ENCODE data around the gene TRIM66.

Gene TRIM66

DNA sequence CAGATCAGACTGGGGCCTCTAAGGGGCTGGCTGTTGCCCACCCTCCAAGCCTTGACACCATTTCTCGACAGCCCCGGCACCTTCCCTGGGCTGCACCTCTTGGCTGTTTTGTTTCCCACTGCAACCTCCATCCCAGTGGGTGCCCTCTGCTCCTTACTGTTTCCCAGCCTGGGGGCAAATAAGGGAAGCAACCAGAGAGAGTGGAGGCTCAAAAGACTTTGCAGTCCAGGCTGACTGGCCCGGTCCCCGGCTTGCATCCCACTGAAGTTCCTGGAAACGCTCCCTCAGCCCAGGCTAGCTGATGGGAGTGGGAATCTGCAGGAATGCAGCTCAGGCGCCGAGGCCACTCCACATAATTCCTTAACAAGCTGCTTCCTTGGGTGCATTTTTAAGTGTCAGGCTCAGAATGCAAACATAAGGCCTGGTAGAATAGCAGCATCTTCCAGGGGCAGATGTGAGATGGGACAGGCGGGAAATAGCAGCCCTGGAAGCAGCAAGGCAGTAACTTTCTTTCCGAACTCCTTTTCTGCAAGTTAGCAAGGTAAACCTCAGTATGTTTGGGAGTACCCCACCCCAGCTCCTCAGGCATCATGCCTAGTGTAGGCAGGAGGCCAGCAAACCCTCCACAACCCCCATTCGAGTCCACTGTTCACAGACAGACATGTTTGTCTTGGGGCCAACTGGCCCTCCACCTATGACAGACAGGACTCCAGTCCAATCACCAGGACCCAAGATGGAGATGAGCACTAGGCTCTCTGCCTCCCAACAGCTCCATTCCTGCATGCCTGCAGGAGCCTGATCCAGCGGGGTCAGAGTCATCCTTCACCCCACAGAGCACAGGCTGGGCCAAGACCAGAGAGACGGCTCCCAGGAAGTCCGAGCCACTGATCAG is 39.4 kb upstream of the TRIM66 start:
- TF ChIP-seq TAF1 (IDR thresholded peaks at IDR 0.05; ENCODE audit: borderline replicate concordance, insufficient read depth, low read length) (no peak), FOXP2 (optimal IDR thresholded peaks at IDR 0.05; ENCODE audit: borderline replicate concordance, extremely low read depth, extremely low read length, insufficient read depth) (no peak), POLR2AphosphoS5 (IDR thresholded peaks at IDR 0.05; ENCODE audit: low read depth, low read length) (no peak), SIN3A (IDR thresholded peaks at IDR 0.05; ENCODE audit: borderline replicate concordance, insufficient read depth, low read length) (no peak)
- TF ChIP-seq, protein P1, sequence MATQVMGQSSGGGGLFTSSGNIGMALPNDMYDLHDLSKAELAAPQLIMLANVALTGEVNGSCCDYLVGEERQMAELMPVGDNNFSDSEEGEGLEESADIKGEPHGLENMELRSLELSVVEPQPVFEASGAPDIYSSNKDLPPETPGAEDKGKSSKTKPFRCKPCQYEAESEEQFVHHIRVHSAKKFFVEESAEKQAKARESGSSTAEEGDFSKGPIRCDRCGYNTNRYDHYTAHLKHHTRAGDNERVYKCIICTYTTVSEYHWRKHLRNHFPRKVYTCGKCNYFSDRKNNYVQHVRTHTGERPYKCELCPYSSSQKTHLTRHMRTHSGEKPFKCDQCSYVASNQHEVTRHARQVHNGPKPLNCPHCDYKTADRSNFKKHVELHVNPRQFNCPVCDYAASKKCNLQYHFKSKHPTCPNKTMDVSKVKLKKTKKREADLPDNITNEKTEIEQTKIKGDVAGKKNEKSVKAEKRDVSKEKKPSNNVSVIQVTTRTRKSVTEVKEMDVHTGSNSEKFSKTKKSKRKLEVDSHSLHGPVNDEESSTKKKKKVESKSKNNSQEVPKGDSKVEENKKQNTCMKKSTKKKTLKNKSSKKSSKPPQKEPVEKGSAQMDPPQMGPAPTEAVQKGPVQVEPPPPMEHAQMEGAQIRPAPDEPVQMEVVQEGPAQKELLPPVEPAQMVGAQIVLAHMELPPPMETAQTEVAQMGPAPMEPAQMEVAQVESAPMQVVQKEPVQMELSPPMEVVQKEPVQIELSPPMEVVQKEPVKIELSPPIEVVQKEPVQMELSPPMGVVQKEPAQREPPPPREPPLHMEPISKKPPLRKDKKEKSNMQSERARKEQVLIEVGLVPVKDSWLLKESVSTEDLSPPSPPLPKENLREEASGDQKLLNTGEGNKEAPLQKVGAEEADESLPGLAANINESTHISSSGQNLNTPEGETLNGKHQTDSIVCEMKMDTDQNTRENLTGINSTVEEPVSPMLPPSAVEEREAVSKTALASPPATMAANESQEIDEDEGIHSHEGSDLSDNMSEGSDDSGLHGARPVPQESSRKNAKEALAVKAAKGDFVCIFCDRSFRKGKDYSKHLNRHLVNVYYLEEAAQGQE (IDR thresholded peaks at IDR 0.05; ENCODE audit: insufficient read depth in 1 of 2, low read depth in 2 of 2, low read length in 2 of 2) = no peak

DNA sequence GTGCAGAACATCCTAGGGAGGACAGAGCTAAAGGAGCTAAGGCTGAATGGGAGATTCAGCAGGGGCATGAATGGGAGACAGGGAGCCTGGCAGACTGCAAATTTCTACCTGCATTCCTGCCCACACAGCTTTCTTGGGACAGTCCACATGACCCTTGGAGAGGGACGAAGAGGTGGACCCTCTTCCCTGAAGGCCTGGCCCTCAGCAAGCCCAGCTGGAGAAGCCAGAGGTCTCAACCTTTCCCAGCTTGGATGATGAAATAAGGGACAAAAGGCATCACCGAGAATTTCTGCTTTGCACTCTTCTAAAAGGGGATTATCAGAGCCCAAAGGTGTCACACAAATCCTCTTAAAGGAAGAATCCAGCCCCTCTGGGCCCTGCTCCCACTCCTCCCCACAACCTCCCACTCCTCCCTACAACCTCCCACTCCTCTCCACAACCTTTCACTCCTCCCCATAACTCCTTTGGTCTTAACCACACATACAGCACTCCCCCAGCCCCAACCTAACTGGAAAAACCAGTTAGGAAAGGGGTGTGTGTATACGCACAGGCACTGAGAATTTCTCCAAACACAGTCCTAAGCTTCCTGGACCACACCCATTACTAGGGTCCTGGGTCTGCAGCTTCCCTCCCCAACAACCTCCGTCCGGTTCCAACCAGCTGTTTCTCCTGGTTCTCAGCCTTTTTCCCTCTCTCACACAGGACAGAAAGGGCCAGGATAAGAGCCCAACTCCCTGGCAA is 38.6 kb upstream of the TRIM66 start:
- TF ChIP-seq POLR2AphosphoS5 (IDR thresholded peaks at IDR 0.05; ENCODE audit: low read depth, low read length) = no peak

DNA sequence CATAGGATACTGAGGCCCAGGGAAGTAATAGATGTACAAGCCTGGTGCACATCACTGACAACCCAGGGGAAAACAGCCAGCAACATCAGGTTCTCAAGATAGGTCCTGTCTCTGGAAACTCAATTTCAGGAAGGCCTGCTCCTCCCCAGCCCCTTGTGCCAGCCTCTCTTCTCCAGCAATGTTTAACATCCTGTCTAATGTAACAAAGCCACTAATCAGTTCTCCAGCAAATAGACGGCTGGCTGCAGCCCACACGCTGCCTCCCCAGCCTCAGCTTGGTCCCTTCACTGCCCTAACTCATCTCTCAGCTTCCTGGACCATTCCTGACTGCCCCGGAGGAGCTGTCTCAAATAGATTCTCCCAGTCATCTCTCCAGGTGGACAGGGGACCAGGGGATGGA is 37.9 kb upstream of the TRIM66 start:
- no peak for TF ChIP-seq POLR2AphosphoS5 (IDR thresholded peaks at IDR 0.05; ENCODE audit: low read depth, low read length)
- TF ChIP-seq FOXP2 (optimal IDR thresholded peaks at IDR 0.05; ENCODE audit: borderline replicate concordance, extremely low read depth, extremely low read length, insufficient read depth) = no peak
- TF ChIP-seq TAF1 (IDR thresholded peaks at IDR 0.05; ENCODE audit: borderline replicate concordance, insufficient read depth, low read length) = no peak
- TF ChIP-seq, protein P1 (IDR thresholded peaks at IDR 0.05; ENCODE audit: insufficient read depth in 1 of 2, low read depth in 2 of 2, low read length in 2 of 2) = no peak
- no peak for TF ChIP-seq SIN3A (IDR thresholded peaks at IDR 0.05; ENCODE audit: borderline replicate concordance, insufficient read depth, low read length)

DNA sequence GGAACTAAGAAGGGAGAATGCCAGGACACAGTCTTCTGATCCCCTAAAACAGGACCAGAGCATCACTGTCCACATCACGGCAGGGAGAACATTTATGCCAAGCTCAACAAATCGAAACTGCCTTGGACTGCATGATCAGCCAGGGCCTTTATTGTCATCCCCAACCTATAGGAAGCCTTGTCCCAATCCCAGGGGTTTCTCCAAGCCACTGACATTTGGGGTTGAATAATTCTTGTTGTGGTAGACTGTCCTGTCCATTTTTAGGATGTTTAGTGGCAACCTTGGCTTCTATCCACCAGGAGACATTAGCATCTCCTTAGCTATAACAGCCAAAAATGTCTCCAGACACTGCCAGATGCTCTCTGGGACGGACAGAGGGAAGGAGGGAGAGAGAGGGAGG is 37.3 kb upstream of the TRIM66 start:
- TF ChIP-seq, protein P1 (IDR thresholded peaks at IDR 0.05; ENCODE audit: insufficient read depth in 1 of 2, low read depth in 2 of 2, low read length in 2 of 2) = no peak
- TF ChIP-seq TAF1 (IDR thresholded peaks at IDR 0.05; ENCODE audit: borderline replicate concordance, insufficient read depth, low read length) = no peak
- no peak for TF ChIP-seq FOXP2 (optimal IDR thresholded peaks at IDR 0.05; ENCODE audit: borderline replicate concordance, extremely low read depth, extremely low read length, insufficient read depth)
- TF ChIP-seq SIN3A (IDR thresholded peaks at IDR 0.05; ENCODE audit: borderline replicate concordance, insufficient read depth, low read length) = no peak
- no peak for TF ChIP-seq POLR2AphosphoS5 (IDR thresholded peaks at IDR 0.05; ENCODE audit: low read depth, low read length)

GRCh38 chr11:8719211-8719649 is 36.8 kb upstream of the TRIM66 start:
- no peak for TF ChIP-seq TAF1 (IDR thresholded peaks at IDR 0.05; ENCODE audit: borderline replicate concordance, insufficient read depth, low read length)
- TF ChIP-seq, protein P1 (IDR thresholded peaks at IDR 0.05; ENCODE audit: insufficient read depth in 1 of 2, low read depth in 2 of 2, low read length in 2 of 2) = no peak
- no peak for TF ChIP-seq POLR2AphosphoS5 (IDR thresholded peaks at IDR 0.05; ENCODE audit: low read depth, low read length)
- no peak for TF ChIP-seq FOXP2 (optimal IDR thresholded peaks at IDR 0.05; ENCODE audit: borderline replicate concordance, extremely low read depth, extremely low read length, insufficient read depth)
- TF ChIP-seq SIN3A (IDR thresholded peaks at IDR 0.05; ENCODE audit: borderline replicate concordance, insufficient read depth, low read length) = no peak
